Stimulated activated CD8-positive, alpha-beta memory T cell treated with anti-CD3 and anti-CD28 coated beads, Interleukin-7, amount 100 ng/mL, for 24 hours (primary cell): ENCODE data around the gene MORC3.
"Not testable (repeated sequence)": the region's sequence is repeated elsewhere in the genome, so short reads cannot be mapped to it uniquely, and the experiment has no call there.

Source experiments
- DNase-seq: peaks from one replicate; pipeline ENCODE4 v3.0.0-alpha.2; 2020; ENCODE audit warnings: low read depth

Gene MORC3

DNA sequence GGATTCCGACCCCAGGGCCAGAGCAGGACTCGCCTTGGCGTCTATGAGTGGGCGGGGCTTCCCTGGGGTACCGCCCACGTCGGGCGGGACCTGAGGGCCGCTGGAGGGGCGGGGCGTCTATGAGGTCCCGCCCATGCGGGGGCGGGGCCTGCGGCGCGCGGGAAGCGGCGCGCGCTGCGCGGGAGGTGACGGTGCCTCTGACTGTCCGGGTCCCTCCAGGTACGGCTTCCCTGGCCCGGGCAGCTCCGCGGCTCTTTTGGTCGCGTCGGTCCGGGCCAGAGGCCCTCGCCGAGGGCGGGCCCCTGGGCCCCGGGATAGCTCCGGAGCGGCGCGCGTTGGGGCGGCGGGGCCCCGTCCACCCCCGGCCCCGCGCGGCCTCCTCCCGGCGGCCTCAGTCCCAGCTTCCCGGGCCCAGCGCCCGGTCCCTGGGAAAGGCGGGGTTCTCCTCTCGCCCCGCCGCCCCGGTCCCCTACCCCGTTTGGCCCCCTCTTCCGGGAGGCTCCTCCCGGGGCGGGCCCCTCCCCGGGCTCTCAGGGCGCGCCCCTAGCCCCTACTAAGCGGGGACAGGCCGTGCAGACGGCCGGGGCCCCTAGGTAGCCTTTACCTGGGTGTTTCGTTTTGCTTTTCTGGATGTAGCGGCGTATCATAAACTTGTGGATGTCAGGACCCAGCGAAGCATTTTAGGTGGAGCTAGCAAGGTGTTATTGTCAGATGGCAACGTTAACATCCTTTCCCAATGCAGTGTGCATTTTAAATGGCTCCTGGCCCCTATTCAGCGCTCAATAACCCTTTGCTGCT, 65.4 kb downstream of the MORC3 start, which contains the start of gene CHAF1B:
Gene CHAF1B, plus strand, starts transcription at position 160 of the 798 bp plus-strand sequence. CDS start 745 bp downstream, outside the sequence.
- peak; percentile 68 for DNase-seq

DNA sequence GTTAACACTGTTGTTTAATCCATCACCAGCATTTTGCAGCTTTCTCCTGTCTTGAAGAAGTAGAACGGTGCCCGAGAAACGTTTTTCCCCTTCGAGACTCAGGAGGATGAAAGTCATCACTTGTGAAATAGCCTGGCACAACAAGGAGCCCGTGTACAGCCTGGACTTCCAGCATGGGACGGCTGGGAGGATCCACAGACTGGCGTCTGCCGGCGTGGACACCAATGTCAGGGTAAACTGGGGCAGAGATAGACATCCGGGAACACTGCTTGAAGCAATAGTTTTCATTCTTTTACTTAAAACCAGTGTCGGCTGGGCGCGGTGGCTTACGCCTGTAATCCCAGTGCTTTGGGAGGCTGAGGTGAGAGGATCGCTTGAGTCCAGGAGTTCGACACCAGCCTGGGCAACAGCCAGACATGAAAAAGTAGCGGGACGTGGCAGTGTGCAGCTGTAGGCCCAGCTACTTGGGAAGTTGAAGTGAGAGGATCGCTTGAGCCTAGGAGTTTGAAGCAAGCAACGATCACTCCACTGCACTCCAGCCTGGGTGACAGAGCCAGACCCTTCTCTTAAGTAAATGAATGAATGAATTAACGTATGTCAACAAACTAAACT, 66.1 kb downstream of the MORC3 start:
- DNase-seq, result no peak

DNA sequence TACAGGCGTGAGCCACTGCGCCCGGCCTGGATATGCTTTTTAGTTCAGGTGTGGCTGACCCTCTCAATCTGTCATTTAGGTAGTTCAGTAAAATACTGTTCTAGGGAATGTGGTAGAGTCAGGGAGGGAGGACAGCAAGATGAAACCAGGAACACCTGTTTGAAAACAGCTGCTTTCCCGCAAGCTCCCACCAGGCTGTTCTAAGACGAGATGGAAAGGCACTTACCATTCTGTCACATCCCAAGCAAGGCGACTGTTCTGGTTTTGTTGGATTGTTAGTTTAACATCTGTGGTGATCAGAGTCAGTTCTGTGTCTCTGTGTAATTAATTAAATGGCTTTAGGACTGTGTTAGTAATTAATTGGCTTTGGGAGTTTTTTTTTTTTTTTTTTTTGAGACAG, 68.1 kb downstream of the MORC3 start:
- no peak for DNase-seq

DNA sequence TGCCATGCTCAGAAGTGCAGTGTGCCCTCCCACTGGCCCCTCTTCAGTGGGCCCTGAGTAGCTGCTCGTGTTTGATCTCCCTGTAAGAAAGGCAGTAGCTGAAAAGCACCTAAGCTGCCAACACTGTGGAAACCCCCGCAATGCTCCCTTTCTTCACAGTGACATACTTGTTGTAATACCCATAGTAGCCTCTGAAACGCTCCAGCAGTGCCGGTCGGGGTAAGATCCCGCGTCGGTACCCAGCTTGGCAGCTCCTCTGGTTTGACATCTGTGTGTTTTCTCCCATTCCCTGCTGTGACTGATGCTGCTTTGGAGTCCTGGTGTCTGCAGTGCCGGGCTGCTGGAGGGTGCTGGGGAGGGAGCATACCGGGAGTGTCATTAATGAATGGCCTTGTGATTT, 68.8 kb downstream of the MORC3 start:
- no peak for DNase-seq

DNA sequence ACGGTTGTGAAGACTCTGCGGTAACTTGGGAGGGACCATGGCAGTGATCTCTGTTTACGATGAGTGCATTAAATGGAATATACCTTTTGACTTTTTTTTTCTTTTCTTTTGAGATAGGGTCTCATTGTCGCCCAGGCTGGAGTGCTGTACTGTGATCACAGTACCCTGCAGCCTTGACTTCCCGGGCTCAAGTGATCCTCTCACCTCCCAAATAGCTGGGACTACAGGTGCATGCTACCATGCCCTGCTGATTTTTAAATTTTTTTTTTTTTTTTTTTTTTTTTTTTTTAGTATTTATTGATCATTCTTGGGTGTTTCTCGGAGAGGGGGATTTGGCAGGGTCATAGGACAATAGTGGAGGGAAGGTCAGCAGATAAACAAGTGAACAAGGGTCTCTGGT, 71.7 kb downstream of the MORC3 start:
- not testable (repeated sequence) for DNase-seq

DNA sequence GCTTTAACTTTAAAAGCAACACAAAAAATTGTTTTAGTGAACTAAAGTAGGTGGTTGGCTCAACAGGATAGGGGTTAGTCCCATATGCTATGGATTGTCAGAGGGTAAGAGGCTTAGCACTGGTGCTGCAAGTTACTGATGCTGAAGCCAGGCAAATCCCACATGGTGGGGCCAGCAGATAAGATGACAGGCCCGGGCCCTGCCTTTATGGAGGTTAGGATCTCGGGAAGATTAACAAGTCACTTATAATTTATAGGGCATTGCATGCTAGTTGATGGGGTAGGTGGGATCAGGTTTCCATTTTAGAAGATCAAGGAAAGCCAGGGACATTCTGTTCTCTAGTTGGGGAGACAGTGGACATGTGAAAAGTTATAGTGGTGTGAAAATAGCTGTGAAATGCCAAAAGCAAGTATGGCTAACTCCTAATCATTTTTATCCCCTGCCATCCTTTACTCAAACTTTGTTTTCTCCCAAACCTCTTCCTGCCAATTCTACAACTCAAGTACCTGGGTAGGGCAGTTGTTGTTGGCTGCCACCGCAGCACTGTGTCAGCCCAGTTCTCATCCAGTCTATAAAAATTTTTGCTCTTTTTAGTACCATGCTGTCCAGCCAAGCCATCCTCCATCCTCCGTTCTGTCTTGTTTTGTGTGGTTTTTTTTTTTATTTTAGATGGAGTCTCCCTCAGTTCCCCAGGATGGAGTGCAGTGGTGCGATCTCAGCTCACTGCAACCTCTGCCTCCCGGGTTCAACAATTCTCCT, 75.5 kb downstream of the MORC3 start:
- DNase-seq, result no peak

- DNase-seq, result no peak
Observed at GRCh38 chr21:36396325-36396724, 76.3 kb downstream of the MORC3 start.

DNA sequence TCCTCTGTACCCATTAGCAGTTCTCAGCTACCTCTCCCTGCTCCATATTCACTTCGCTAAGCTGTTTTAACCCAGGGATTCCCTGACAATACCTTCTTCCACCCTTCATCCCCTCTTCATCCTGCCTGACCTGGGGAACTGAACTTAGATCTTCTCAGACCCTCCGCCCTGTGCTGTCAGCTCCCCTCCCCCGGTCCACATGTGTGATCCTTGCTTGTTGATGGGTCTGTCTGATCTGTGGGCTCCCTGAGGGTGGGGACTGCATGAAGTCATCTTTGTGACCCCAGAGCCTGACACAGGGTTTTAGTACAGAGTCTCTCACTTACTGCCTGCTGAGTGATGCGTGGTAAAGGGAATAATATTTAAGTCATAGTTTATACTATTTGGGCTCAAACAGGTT, 77.0 kb downstream of the MORC3 start:
- no peak for DNase-seq

- no peak for DNase-seq
Observed at GRCh38 chr21:36397606-36398005, 77.6 kb downstream of the MORC3 start.

- not testable (repeated sequence) for DNase-seq
Observed at GRCh38 chr21:36399736-36400135, 79.7 kb downstream of the MORC3 start.

- DNase-seq, result no peak
Observed at GRCh38 chr21:36400719-36401118, 80.7 kb downstream of the MORC3 start.

GRCh38 chr21:36402339-36402738, 82.3 kb downstream of the MORC3 start:
- no peak for DNase-seq

DNA sequence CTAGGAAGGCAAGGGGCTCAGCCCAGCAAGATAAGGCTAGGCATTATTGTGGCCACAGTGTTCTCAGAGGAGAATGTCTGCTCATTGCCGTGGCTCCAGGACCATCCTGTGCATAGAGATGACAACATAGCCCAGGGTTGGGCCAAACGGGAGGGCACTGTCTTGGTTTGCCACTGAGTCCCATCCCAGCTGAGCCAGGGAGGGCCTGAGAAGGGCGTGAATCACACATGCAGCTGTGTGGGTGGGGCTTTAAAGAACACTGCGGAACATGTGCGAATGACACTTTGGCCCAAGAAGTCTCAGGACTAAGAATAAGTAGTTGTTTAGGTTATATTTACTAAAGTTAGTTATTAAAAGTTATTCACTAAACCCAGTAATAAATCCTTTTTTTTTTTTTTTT, 83.7 kb downstream of the MORC3 start:
- no peak for DNase-seq

DNA sequence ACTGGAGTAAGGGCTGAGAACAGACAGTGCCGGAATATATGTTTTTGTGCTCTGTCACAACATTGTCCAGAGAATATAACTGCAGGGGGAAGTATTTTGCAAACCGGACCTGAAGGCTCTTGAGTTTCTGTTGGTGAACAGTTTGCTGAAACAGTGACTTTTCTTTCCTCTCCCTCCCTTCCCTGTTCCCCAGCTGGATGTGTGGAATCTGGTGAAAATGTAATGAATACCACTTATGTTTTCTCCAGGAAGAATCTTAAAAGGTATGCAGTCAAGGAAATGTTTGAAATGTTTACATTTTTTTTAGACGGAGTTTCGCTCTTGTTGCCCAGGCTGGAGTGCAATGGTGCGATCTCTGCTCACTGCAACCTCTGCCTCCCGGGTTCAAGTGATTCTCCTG, 88.6 kb downstream of the MORC3 start:
- no peak for DNase-seq

- no peak for DNase-seq
Observed at GRCh38 chr21:36411301-36411700, 91.3 kb downstream of the MORC3 start.

DNA sequence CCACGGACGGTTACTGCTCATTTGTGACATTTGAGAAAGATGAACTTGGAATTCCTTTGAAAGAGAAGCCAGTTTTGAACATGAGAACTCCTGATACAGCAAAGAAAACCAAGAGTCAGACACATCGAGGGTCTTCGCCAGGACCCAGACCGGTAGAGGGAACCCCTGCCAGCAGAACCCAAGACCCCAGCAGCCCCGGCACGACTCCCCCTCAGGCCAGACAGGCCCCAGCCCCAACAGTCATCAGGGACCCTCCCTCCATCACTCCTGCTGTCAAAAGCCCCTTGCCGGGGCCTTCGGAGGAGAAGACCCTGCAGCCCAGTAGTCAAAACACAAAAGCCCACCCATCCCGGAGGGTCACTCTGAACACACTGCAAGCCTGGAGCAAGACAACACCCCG, 92.9 kb downstream of the MORC3 start:
- no peak for DNase-seq

DNA sequence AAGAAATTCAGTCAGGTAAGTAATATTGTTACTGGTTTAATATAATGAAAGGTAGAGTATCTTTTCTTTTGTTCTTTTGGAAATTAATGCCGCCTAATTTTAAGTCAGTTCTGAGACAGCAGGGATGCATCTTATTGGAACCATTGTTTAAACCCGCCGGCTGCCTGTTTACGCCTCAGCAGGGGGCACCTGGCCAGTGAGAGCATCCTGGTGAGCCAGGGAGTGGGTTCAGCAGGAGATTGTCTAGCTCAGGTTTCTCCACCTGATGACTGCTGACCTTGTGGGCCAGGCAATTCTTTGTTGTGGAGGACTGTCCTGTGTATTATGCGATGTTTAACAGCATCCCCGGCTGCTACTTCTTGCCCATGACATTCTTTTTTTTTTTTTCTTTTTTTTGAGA, 95.4 kb downstream of the MORC3 start:
- no peak for DNase-seq

DNA sequence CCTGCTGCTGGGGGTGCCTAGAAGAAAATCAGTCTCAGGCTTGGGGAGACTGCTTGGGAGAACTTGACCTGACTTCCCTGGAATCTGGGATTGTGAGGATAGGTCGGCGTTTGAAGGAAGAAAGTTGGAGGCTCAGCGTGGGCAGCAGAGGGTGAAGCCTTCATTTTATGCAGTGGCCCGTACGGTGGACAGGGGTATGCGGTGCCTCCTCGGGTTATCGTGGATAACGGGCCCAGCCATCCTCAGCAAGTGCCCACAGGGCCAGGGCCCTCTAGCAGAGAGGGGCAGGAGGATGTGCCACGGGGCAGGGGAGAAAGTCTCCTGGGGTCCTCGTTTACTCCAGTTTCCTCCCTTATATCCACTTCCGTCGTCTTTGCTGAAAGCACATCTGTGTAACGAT, 99.2 kb downstream of the MORC3 start:
- no peak for DNase-seq

DNA sequence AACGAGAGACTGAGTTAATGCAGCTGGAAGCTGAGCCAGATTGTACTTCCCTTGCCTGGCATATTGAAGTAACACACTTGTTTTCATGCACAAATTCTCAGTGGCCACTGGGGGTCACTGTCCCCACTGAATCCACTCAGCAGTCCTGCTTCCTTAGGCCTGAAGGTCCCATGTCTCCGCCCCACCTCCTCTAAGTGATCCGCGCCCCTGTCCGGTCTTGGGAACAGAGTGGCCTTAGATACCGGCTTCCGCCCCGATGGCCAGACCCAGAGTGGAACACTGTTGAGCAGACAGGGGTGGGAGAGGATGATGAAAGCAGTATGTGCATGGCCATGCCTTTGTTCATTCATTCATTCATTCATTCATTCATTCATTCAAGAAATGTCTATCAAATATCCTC, 100.0 kb downstream of the MORC3 start:
- DNase-seq, result peak; percentile 20

DNA sequence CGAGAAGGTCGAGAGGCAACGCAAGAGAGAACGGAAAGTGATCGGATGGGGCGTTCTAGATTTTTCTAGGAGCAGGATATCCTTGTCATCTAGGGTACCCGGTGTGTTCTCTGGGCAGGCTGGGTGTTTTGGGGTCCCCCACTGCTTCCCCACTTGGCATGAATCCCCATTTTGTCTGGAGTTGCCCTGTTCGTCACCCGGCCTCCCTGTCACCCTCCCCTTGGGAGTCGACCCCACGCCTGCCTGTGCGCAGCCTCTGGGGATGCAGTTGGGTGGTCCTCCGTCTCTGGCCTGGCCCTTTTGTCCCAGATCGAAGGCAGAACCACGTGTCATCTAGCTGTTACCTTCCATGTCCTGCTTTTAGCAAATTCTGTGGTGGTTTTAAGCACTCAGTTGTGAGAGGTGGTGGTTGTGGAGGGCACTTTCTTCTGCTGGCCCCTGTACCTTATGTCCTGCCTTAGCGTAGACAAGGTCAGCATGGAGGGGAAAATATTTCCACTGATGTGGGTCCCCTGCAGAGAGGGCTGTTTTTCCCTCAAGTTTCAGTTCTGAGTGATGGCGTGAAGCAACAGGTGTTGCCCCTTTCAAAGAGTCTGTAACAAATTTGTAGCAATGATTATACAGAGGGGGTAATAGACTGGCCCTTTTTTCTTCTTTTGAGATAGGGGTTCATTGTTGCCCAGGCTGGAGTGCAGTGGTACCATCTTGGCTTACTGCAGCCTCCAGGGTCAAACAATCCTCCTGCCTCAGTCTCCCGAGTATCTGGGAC, 100.8 kb downstream of the MORC3 start:
- DNase-seq, result no peak

DNA sequence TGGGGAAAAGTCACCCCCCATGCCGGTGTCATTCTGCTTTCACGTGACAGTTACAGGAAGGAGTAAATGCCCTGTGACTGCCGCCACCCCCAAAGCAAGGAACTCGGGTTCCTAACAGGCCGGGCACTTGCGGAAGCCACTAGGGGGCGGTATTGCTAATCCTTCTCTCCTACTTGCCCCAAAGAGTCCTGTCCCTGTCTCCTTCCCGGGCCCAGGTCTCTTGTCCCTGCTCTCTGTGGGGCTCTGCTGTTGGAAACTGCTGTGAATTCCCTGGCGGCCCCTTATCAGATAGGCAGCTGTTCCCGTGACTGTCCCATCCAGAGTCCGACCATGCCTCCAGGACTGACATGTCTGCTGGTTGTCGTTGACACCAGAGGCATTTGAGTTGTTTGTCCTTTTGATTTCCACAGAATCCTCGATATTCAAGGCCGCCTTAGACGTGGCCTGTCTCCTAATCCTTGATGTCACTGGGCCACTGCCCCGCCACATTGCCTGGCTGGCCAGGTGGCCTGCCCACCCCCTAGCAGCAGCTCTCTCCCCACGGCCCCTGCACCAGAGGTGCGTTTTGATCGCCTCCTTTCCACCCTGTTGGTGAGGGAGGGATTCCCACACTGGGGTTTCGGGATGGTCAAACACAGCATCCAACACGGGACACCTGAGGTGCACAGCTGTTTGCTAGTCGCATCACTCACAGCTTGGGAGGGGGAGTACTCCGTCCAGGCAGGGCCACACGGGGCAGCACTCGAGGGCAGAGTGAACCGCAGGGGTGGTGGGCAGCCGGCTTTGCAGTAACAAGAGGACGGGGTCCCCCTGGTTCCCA, 102.5 kb downstream of the MORC3 start:
- DNase-seq, result no peak
